Measurements from ENCODE around the gene ERFL. TPM values are rescaled to one million over a fixed set of nuclear protein-coding genes. Genes with fewer than 3 reads are reported as not detected.

ERFL gene
- total RNA-seq, 1 experiment from 2014 or later = 0.79 TPM

- ATAC-seq = no peak
- Histone ChIP-seq H3K79me2 (ENCODE audit: insufficient read depth, low read length) (no peaks in the 10 kb centered on the region), H3K27me3 (ENCODE audit: insufficient read depth, low read length) (no peaks in the 10 kb centered on the region), H3K27ac (ENCODE audit: low read depth, low read length) (no peak overlapping the region; the same call in 1 of the 2 replicates), H4K20me1 (ENCODE audit: insufficient read depth) (no peaks in the 10 kb centered on the region), H3K4me2 (ENCODE audit: low read length) (no peak overlapping the region), H2AFZ (ENCODE audit: low read depth, low read length, poor library complexity, severe bottlenecking) (no peak overlapping the region), H3K36me3 (ENCODE audit: control insufficient read depth in 1 of 2, insufficient read depth in 2 of 2, low read length in 2 of 2) (no peaks in the 10 kb centered on the region), H3K4me1 (ENCODE audit: control insufficient read depth in 1 of 2, insufficient read depth in 2 of 2, low read length in 2 of 2) (peaks cover 22 to 37% of the 10 kb centered on the region in 2 experiments), H3K4me3 (replicated peaks in 1 of 2; ENCODE audit: low read depth in 1 of 2, low read length in 2 of 2) (no peak overlapping the region), H3K9ac (ENCODE audit: low read length) (no peak overlapping the region), H3K9me3 (ENCODE audit: control insufficient read depth in 1 of 2, insufficient read depth in 1 of 2, low read depth in 1 of 2, low read length in 2 of 2) (no peaks in the 10 kb centered on the region), H3K9me2 (ENCODE audit: insufficient read depth) (no peaks in the 10 kb centered on the region)
- BruUV-seq (replicated peaks) = no TSS peak
- ChIA-PET RAD21 (ENCODE audit: low non-redundant PET in 1 of 2, low total read pairs in 2 of 2, uncharacterized antibody in 2 of 2, unreplicated experiment in 2 of 2) (interaction anchor here in 1 of 2 experiments (1.5 kb wide), 1 partner anchor 83 kb away, joined by 4 read pairs; no protein-coding TSS in a partner anchor), CTCF (interaction anchor here (1.3 to 3.5 kb wide), 2 partner anchors 84 to 163 kb away, joined by 5 to 16 read pairs; no protein-coding TSS in a partner anchor), POLR2A (interaction anchor here (1.1 kb wide), 1 partner anchor 84 kb away, joined by 4 read pairs; no protein-coding TSS in a partner anchor)
- no peak for DNase-seq (ENCODE audit: low read depth, low spot score)
- TF ChIP-seq MAX (IDR thresholded peaks at IDR 0.05) (no peak), EZH2 (IDR thresholded peaks at IDR 0.05) (no peak), ATF3 (IDR thresholded peaks at IDR 0.05) (no peak), ZFX (IDR thresholded peaks at IDR 0.05) (no peak), SRF (IDR thresholded peaks at IDR 0.05; ENCODE audit: low read depth) (no peak), YY1 (IDR thresholded peaks at IDR 0.05; ENCODE audit: extremely low read depth, insufficient replicate concordance, low read depth, low read length) (no peak), CEBPB (IDR thresholded peaks at IDR 0.05; ENCODE audit: low read depth) (no peak), ZBTB33 (IDR thresholded peaks at IDR 0.05; ENCODE audit: extremely low read depth, insufficient replicate concordance, low read length) (no peak), CBX3 (IDR thresholded peaks at IDR 0.05; ENCODE audit: low read depth) (no peak), TCF7L2 (IDR thresholded peaks at IDR 0.05; ENCODE audit: borderline replicate concordance, extremely low read depth, insufficient read depth, insufficient read length) (no peak), CTCF (IDR thresholded peaks at IDR 0.05 in 2 of 3, conservative IDR thresholded peaks at IDR 0.05 in 1 of 3; ENCODE audit: borderline replicate concordance in 1 of 3, insufficient read depth in 1 of 3, low read depth in 2 of 3, low read length in 2 of 3) (no peak), JUND (IDR thresholded peaks at IDR 0.05) (no peak), EZH2phosphoT487 (IDR thresholded peaks at IDR 0.05; ENCODE audit: borderline replicate concordance) (no peak), FOSL1 (IDR thresholded peaks at IDR 0.05; ENCODE audit: low read depth) (no peak), POLR2A (IDR thresholded peaks at IDR 0.05; ENCODE audit: borderline replicate concordance, extremely low read depth, insufficient read depth, insufficient read length) (no peak), POLR2AphosphoS5 (IDR thresholded peaks at IDR 0.05; ENCODE audit: low read depth, low read length) (no peak), SIN3A (IDR thresholded peaks at IDR 0.05; ENCODE audit: low read depth) (no peak)
- intact Hi-C loops (cut with micrococcal nuclease) = loop anchor here (5.0 to 10.0 kb wide), 2 partner anchors 164 to 252 kb away; partner anchors contain the start of gene CEACAM5
These were observed 28.4 kb upstream of the ERFL start for GRCh38 chr19:41956621-41957020.

Data from HCT116 (cell line).